Liver (tissue), 3 donors: ENCODE measurements around the gene TM9SF1.

Source experiments
- FOXA1 ChIP-seq: IDR thresholded peaks from 2 replicates; pipeline ENCODE4 v1.6.1; 2016; ENCODE audit warnings: antibody characterized with exemption
- GABPA ChIP-seq, 2 donors: IDR thresholded peaks in 1 of 2; conservative IDR thresholded peaks in 1 of 2; 2 replicates each; pipeline ENCODE4 v1.6.1; 2016; ENCODE audit warnings: antibody characterized with exemption in 2 of 2, mild to moderate bottlenecking in 1 of 2, moderate library complexity in 1 of 2
- RAD21 ChIP-seq, 2 donors: IDR thresholded peaks; 2 replicates each; pipeline ENCODE4 v1.6.1; 2016; ENCODE audit warnings: antibody characterized with exemption in 2 of 2, mild to moderate bottlenecking in 2 of 2
- YY1 ChIP-seq: IDR thresholded peaks from 2 replicates; pipeline ENCODE4 v1.6.1; 2016; ENCODE audit warnings: antibody characterized with exemption, mild to moderate bottlenecking
- TF ChIP-seq, protein P1 (sequence below): fragments of 150-350 bp; IDR thresholded peaks from 2 replicates; pipeline ENCODE4 v1.5.1; 2017; ENCODE audit warnings: improper control_type of control experiment, low read depth, low read length; ENCODE audit not compliant: missing input control
- TF ChIP-seq, protein P2 (sequence below): IDR thresholded peaks from 2 replicates; pipeline ENCODE4 v1.6.1; 2016; ENCODE audit warnings: antibody characterized with exemption
- TF ChIP-seq, protein P3 (sequence below): IDR thresholded peaks from 2 replicates; pipeline ENCODE4 v1.6.1; 2016; ENCODE audit warnings: antibody characterized with exemption
- TF ChIP-seq, protein P4 (sequence below): IDR thresholded peaks from 2 replicates; pipeline ENCODE4 v1.6.1; 2016; ENCODE audit warnings: antibody characterized with exemption, mild to moderate bottlenecking
- donor health status: healthy.
- donor health status: healthy.

DNA sequence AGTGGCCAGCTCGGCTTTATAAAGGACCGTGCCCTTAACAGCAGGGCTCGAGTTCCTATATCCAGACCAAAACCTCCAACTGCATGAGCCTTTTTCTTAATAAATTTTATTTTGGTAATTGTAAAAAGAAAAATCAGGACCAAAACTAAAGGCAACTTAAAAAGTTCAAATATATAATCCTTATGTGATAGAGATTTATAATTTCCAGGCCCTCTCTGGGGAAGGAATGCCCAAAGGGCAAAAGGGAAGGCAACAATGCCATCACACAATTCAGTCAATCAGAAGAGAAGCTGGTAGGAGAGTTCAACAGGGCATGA is 6.2 kb downstream of the TM9SF1 start:
- TF ChIP-seq, protein P1, sequence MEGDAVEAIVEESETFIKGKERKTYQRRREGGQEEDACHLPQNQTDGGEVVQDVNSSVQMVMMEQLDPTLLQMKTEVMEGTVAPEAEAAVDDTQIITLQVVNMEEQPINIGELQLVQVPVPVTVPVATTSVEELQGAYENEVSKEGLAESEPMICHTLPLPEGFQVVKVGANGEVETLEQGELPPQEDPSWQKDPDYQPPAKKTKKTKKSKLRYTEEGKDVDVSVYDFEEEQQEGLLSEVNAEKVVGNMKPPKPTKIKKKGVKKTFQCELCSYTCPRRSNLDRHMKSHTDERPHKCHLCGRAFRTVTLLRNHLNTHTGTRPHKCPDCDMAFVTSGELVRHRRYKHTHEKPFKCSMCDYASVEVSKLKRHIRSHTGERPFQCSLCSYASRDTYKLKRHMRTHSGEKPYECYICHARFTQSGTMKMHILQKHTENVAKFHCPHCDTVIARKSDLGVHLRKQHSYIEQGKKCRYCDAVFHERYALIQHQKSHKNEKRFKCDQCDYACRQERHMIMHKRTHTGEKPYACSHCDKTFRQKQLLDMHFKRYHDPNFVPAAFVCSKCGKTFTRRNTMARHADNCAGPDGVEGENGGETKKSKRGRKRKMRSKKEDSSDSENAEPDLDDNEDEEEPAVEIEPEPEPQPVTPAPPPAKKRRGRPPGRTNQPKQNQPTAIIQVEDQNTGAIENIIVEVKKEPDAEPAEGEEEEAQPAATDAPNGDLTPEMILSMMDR = no peak
- no peak for TF ChIP-seq FOXA1
- TF ChIP-seq, protein P2, sequence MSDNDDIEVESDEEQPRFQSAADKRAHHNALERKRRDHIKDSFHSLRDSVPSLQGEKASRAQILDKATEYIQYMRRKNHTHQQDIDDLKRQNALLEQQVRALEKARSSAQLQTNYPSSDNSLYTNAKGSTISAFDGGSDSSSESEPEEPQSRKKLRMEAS = no peak
- no peak for TF ChIP-seq RAD21 (IDR thresholded peaks at IDR 0.05)
- TF ChIP-seq, protein P3, sequence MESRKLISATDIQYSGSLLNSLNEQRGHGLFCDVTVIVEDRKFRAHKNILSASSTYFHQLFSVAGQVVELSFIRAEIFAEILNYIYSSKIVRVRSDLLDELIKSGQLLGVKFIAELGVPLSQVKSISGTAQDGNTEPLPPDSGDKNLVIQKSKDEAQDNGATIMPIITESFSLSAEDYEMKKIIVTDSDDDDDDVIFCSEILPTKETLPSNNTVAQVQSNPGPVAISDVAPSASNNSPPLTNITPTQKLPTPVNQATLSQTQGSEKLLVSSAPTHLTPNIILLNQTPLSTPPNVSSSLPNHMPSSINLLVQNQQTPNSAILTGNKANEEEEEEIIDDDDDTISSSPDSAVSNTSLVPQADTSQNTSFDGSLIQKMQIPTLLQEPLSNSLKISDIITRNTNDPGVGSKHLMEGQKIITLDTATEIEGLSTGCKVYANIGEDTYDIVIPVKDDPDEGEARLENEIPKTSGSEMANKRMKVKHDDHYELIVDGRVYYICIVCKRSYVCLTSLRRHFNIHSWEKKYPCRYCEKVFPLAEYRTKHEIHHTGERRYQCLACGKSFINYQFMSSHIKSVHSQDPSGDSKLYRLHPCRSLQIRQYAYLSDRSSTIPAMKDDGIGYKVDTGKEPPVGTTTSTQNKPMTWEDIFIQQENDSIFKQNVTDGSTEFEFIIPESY = no peak
- TF ChIP-seq, protein P4, sequence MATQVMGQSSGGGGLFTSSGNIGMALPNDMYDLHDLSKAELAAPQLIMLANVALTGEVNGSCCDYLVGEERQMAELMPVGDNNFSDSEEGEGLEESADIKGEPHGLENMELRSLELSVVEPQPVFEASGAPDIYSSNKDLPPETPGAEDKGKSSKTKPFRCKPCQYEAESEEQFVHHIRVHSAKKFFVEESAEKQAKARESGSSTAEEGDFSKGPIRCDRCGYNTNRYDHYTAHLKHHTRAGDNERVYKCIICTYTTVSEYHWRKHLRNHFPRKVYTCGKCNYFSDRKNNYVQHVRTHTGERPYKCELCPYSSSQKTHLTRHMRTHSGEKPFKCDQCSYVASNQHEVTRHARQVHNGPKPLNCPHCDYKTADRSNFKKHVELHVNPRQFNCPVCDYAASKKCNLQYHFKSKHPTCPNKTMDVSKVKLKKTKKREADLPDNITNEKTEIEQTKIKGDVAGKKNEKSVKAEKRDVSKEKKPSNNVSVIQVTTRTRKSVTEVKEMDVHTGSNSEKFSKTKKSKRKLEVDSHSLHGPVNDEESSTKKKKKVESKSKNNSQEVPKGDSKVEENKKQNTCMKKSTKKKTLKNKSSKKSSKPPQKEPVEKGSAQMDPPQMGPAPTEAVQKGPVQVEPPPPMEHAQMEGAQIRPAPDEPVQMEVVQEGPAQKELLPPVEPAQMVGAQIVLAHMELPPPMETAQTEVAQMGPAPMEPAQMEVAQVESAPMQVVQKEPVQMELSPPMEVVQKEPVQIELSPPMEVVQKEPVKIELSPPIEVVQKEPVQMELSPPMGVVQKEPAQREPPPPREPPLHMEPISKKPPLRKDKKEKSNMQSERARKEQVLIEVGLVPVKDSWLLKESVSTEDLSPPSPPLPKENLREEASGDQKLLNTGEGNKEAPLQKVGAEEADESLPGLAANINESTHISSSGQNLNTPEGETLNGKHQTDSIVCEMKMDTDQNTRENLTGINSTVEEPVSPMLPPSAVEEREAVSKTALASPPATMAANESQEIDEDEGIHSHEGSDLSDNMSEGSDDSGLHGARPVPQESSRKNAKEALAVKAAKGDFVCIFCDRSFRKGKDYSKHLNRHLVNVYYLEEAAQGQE = no peak
- no peak for TF ChIP-seq GABPA (IDR thresholded peaks at IDR 0.05 in 1 of 2, conservative IDR thresholded peaks at IDR 0.05 in 1 of 2)
- TF ChIP-seq YY1 = no peak
